Calu3 (cell line): ENCODE measurements around the gene KIF23. TPM values are rescaled to one million over a fixed set of nuclear protein-coding genes. Genes with fewer than 3 reads are reported as not detected.

Experiments used
- BruUV-seq: library from RNA; stranded (reverse); fragments of 400-500 nt; replicated peaks from 2 replicates; lab custom pipeline; 2021; lab: Mats Ljungman, UMichigan
- CTCF ChIA-PET: fragments of 300-600 bp; sonication (Branson Sonifier 250); formaldehyde crosslinking; loops from one replicate; lab custom pipeline; 2022; ENCODE audit warnings: antibody characterized with exemption; lab: Charles Lee
- DNase-seq: peaks from one replicate; pipeline ENCODE4 v3.0.0; 2022
- H3K27ac Mint-ChIP-seq: one replicate; pipeline ENCODE4 v1.8.0; 2022; ENCODE audit warnings: mixed read lengths; ENCODE audit not compliant: unreplicated experiment
- H3K27me3 Mint-ChIP-seq: one replicate; pipeline ENCODE4 v1.8.0; 2022; ENCODE audit warnings: mixed read lengths; ENCODE audit not compliant: unreplicated experiment
- H3K36me3 Mint-ChIP-seq: one replicate; pipeline ENCODE4 v1.8.0; 2022; ENCODE audit warnings: mild to moderate bottlenecking, moderate library complexity, mixed read lengths; ENCODE audit not compliant: insufficient read depth, unreplicated experiment
- H3K4me1 Mint-ChIP-seq: one replicate; pipeline ENCODE4 v1.8.0; 2022; ENCODE audit warnings: mild to moderate bottlenecking, low read depth, mixed read lengths; ENCODE audit not compliant: unreplicated experiment
- H3K4me3 Mint-ChIP-seq: one replicate; pipeline ENCODE4 v1.8.0; 2022; ENCODE audit warnings: mild to moderate bottlenecking, low read depth, moderate library complexity, mixed read lengths; ENCODE audit not compliant: unreplicated experiment
- H3K9me3 Mint-ChIP-seq: one replicate; pipeline ENCODE4 v1.8.0; 2022; ENCODE audit warnings: low read depth, mixed read lengths; ENCODE audit not compliant: unreplicated experiment
- CTCF ChIP-seq: fragments of 200-600 bp; IDR thresholded peaks from one replicate; pipeline ENCODE4 v1.8.0; 2022; ENCODE audit warnings: antibody characterized with exemption; ENCODE audit not compliant: unreplicated experiment
- intact Hi-C: fragments of 100-400 bp; cut with micrococcal nuclease; formaldehyde crosslinking; loops from one replicate; pipeline ENCODE4 v1.10.0; 2022; ENCODE audit not compliant: unreplicated experiment
- total RNA-seq: library from RNA; stranded (reverse); gene quantifications from 2 replicates; pipeline ENCODE4 v1.2.3, GENCODE V29; 2022

Gene KIF23
- total RNA-seq, 1 experiment from 2014 or later, result 108 TPM

GRCh38 chr15:69466733-69467132, 52.6 kb downstream of the KIF23 start:
- CTCF ChIA-PET, result interaction anchor here (0.8 to 0.9 kb wide), 3 partner anchors 12 to 627 kb away, joined by 3 to 4 read pairs (median 3); no protein-coding TSS in a partner anchor
- DNase-seq, result no peak
- Mint-ChIP-seq H3K4me3 (no peak overlapping the region), H3K36me3 (peaks cover 27% of the 10 kb centered on the region), H3K27me3 (no peaks in the 10 kb centered on the region), H3K9me3 (no peaks in the 10 kb centered on the region), H3K4me1 (peaks cover 64% of the 10 kb centered on the region), H3K27ac (no peak overlapping the region)
- intact Hi-C loops, result no loop called here
- TF ChIP-seq CTCF, result no peak
- no TSS peak for BruUV-seq

DNA sequence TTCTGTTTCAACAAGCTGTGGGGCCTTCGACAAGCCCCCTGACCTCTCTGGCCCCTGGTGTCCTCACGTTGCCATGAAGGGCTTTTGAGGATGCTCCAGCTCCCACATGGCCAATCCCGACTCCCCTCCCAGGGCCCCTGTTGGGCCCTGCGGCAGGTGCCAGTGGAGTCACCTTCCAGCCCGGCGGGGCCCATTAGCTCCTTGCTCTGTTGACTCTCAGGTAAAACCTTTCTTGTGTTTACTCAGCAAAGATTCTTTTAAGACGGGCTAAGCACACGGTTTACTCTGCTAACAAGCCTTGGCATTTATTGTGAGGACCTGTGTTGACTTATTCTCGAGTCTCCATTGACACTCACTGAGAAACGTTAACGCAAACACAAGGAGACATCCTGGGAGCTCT, 53.5 kb downstream of the KIF23 start:
- peak; percentile 25 for DNase-seq
- no peak overlapping the region for H3K4me3 Mint-ChIP-seq
- H3K4me1 Mint-ChIP-seq, result peaks cover 58% of the 10 kb centered on the region
- no TSS peak for BruUV-seq
- no peaks in the 10 kb centered on the region for H3K27me3 Mint-ChIP-seq
- no peaks in the 10 kb centered on the region for H3K9me3 Mint-ChIP-seq
- CTCF ChIA-PET, result interaction anchor here (0.6 to 1.9 kb wide), 5 partner anchors 13 to 630 kb away, joined by 4 to 5 read pairs (median 4); partner anchors contain the start of gene TLE3
- intact Hi-C loops, result no loop called here
- TF ChIP-seq CTCF, result no peak
- peak overlapping the region; percentile 89 for H3K27ac Mint-ChIP-seq
- H3K36me3 Mint-ChIP-seq, result peaks cover 18% of the 10 kb centered on the region

DNA sequence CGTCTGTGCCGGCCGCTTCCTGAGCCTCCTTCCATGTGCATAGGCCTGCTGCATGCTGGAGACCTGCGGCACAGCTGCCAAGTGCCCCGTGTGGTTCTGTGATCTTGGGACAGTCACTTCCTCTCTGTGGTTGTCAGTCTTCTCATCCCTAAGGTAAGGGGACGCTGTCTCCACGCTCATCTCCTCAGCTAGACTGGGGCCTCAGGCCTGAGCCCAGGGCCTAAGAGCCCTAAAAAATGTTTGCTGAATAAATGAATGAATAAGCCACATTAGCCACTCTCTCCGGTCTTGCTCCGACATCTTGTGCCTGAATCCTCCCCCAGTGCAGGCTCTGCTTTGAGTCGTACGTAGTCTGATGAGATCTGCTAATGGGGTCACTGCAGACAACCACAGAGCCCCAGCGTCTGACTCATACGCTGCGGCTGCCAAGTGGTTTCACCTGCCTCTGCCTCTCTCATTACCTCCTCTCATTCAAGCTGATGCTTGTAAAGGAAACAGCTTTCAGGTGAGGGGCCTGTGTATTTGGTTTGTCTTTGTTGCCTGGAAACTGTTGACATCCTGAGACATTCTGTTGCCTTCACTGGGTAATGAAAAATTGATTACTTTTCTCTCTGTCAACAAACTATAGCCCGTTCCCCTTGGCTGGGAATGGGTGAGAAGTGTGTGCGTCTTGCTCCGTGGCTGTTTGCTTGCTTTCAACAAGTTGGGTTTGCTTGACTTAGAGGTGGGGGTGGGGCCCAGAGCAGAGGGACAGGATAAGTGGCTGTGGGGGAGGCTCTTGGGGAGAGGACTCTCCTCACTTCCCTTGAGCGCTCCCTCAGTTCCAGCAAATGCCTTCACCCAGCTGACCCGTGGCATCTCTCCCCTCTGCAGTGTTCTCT, 54.3 kb downstream of the KIF23 start:
- no peak for TF ChIP-seq CTCF
- BruUV-seq, result no TSS peak
- Mint-ChIP-seq H3K9me3 (no peaks in the 10 kb centered on the region), H3K36me3 (peaks cover 12% of the 10 kb centered on the region), H3K4me3 (peak overlapping the region; percentile 56), H3K27ac (peak overlapping the region; percentile 89), H3K27me3 (no peaks in the 10 kb centered on the region), H3K4me1 (peaks cover 52% of the 10 kb centered on the region)
- peak; percentile 88 for DNase-seq
- CTCF ChIA-PET, result interaction anchor here (0.6 to 1.9 kb wide), 10 partner anchors 10 to 712 kb away, joined by 3 to 5 read pairs (median 4); partner anchors contain the start of gene TLE3
- intact Hi-C loops, result no loop called here

- CTCF ChIA-PET, result no interaction called here
- Mint-ChIP-seq H3K27me3 (no peaks in the 10 kb centered on the region), H3K4me1 (peaks cover 46% of the 10 kb centered on the region), H3K4me3 (no peak overlapping the region), H3K36me3 (peaks cover 8% of the 10 kb centered on the region), H3K9me3 (no peaks in the 10 kb centered on the region), H3K27ac (peak overlapping the region; percentile 89)
- BruUV-seq, result no TSS peak
- intact Hi-C loops, result loop anchor here (10.0 kb wide), 1 partner anchor 515 kb away; no protein-coding TSS in a partner anchor
- TF ChIP-seq CTCF, result no peak
- DNase-seq, result no peak
Observed at GRCh38 chr15:69469467-69470201, 55.5 kb downstream of the KIF23 start.
